ENCODE data around the gene CHST8.

Gene CHST8

GRCh38 chr19:33731881-33732280 lies 110.1 kb downstream of the CHST8 start:
- no peak for DNase-seq
- no peak overlapping the region for H3K4me3 ChIP-seq (ENCODE audit: insufficient read depth, low read depth, low read length, poor library complexity, severe bottlenecking)
- H3K9me3 ChIP-seq (ENCODE audit: control insufficient read depth, low read length) = no peaks in the 10 kb centered on the region
- H3K27me3 ChIP-seq (replicated peaks; ENCODE audit: control insufficient read depth, insufficient read depth, low read length, poor library complexity, severe bottlenecking) = no peaks in the 10 kb centered on the region
- no peak overlapping the region for H3K27ac ChIP-seq (ENCODE audit: insufficient read depth, low read length, poor library complexity, severe bottlenecking)
- H3K4me1 ChIP-seq (ENCODE audit: control insufficient read depth, insufficient read depth, low read length, poor library complexity, severe bottlenecking) = no peaks in the 10 kb centered on the region
- H3K36me3 ChIP-seq (ENCODE audit: control insufficient read depth, insufficient read depth, low read length) = no peaks in the 10 kb centered on the region

GRCh38 chr19:33734913-33735312 lies 113.2 kb downstream of the CHST8 start:
- Histone ChIP-seq H3K27me3 (replicated peaks; ENCODE audit: control insufficient read depth, insufficient read depth, low read length, poor library complexity, severe bottlenecking) (no peaks in the 10 kb centered on the region), H3K27ac (ENCODE audit: insufficient read depth, low read length, poor library complexity, severe bottlenecking) (no peak overlapping the region), H3K9me3 (ENCODE audit: control insufficient read depth, low read length) (no peaks in the 10 kb centered on the region), H3K4me3 (ENCODE audit: insufficient read depth, low read depth, low read length, poor library complexity, severe bottlenecking) (no peak overlapping the region), H3K36me3 (ENCODE audit: control insufficient read depth, insufficient read depth, low read length) (no peaks in the 10 kb centered on the region), H3K4me1 (ENCODE audit: control insufficient read depth, insufficient read depth, low read length, poor library complexity, severe bottlenecking) (no peaks in the 10 kb centered on the region)
- no peak for DNase-seq

- H3K36me3 ChIP-seq (ENCODE audit: control insufficient read depth, insufficient read depth, low read length) = no peaks in the 10 kb centered on the region
- no peaks in the 10 kb centered on the region for H3K9me3 ChIP-seq (ENCODE audit: control insufficient read depth, low read length)
- DNase-seq = no peak
- no peak overlapping the region for H3K27ac ChIP-seq (ENCODE audit: insufficient read depth, low read length, poor library complexity, severe bottlenecking)
- H3K4me3 ChIP-seq (ENCODE audit: insufficient read depth, low read depth, low read length, poor library complexity, severe bottlenecking) = no peak overlapping the region
- H3K4me1 ChIP-seq (ENCODE audit: control insufficient read depth, insufficient read depth, low read length, poor library complexity, severe bottlenecking) = no peaks in the 10 kb centered on the region
- H3K27me3 ChIP-seq (replicated peaks; ENCODE audit: control insufficient read depth, insufficient read depth, low read length, poor library complexity, severe bottlenecking) = no peaks in the 10 kb centered on the region
These were observed 114.4 kb downstream of the CHST8 start for GRCh38 chr19:33736158-33736557.

- H3K4me1 ChIP-seq (ENCODE audit: control insufficient read depth, insufficient read depth, low read length, poor library complexity, severe bottlenecking) = no peaks in the 10 kb centered on the region
- H3K36me3 ChIP-seq (ENCODE audit: control insufficient read depth, insufficient read depth, low read length) = no peaks in the 10 kb centered on the region
- no peaks in the 10 kb centered on the region for H3K27me3 ChIP-seq (replicated peaks; ENCODE audit: control insufficient read depth, insufficient read depth, low read length, poor library complexity, severe bottlenecking)
- H3K27ac ChIP-seq (ENCODE audit: insufficient read depth, low read length, poor library complexity, severe bottlenecking) = no peak overlapping the region
- H3K9me3 ChIP-seq (ENCODE audit: control insufficient read depth, low read length) = no peaks in the 10 kb centered on the region
- H3K4me3 ChIP-seq (ENCODE audit: insufficient read depth, low read depth, low read length, poor library complexity, severe bottlenecking) = no peak overlapping the region
- DNase-seq = no peak
These were observed 115.0 kb downstream of the CHST8 start for GRCh38 chr19:33736787-33737186.

- Histone ChIP-seq H3K4me1 (ENCODE audit: control insufficient read depth, insufficient read depth, low read length, poor library complexity, severe bottlenecking) (no peaks in the 10 kb centered on the region), H3K4me3 (ENCODE audit: insufficient read depth, low read depth, low read length, poor library complexity, severe bottlenecking) (no peak overlapping the region), H3K27ac (ENCODE audit: insufficient read depth, low read length, poor library complexity, severe bottlenecking) (no peak overlapping the region), H3K9me3 (ENCODE audit: control insufficient read depth, low read length) (no peaks in the 10 kb centered on the region), H3K36me3 (ENCODE audit: control insufficient read depth, insufficient read depth, low read length) (no peaks in the 10 kb centered on the region), H3K27me3 (replicated peaks; ENCODE audit: control insufficient read depth, insufficient read depth, low read length, poor library complexity, severe bottlenecking) (no peaks in the 10 kb centered on the region)
- DNase-seq = no peak
These were observed 116.1 kb downstream of the CHST8 start for GRCh38 chr19:33737681-33738371.

GRCh38 chr19:33740811-33741396 lies 119.2 kb downstream of the CHST8 start:
- H3K36me3 ChIP-seq (ENCODE audit: control insufficient read depth, insufficient read depth, low read length) = no peaks in the 10 kb centered on the region
- no peaks in the 10 kb centered on the region for H3K27me3 ChIP-seq (replicated peaks; ENCODE audit: control insufficient read depth, insufficient read depth, low read length, poor library complexity, severe bottlenecking)
- H3K4me1 ChIP-seq (ENCODE audit: control insufficient read depth, insufficient read depth, low read length, poor library complexity, severe bottlenecking) = no peaks in the 10 kb centered on the region
- no peak overlapping the region for H3K27ac ChIP-seq (ENCODE audit: insufficient read depth, low read length, poor library complexity, severe bottlenecking)
- no peak for DNase-seq
- no peaks in the 10 kb centered on the region for H3K9me3 ChIP-seq (ENCODE audit: control insufficient read depth, low read length)
- no peak overlapping the region for H3K4me3 ChIP-seq (ENCODE audit: insufficient read depth, low read depth, low read length, poor library complexity, severe bottlenecking)

GRCh38 chr19:33745297-33745696 lies 123.5 kb downstream of the CHST8 start:
- H3K27ac ChIP-seq (ENCODE audit: insufficient read depth, low read length, poor library complexity, severe bottlenecking) = no peak overlapping the region
- no peaks in the 10 kb centered on the region for H3K9me3 ChIP-seq (ENCODE audit: control insufficient read depth, low read length)
- H3K36me3 ChIP-seq (ENCODE audit: control insufficient read depth, insufficient read depth, low read length) = no peaks in the 10 kb centered on the region
- no peak for DNase-seq
- no peaks in the 10 kb centered on the region for H3K4me1 ChIP-seq (ENCODE audit: control insufficient read depth, insufficient read depth, low read length, poor library complexity, severe bottlenecking)
- H3K4me3 ChIP-seq (ENCODE audit: insufficient read depth, low read depth, low read length, poor library complexity, severe bottlenecking) = no peak overlapping the region
- H3K27me3 ChIP-seq (replicated peaks; ENCODE audit: control insufficient read depth, insufficient read depth, low read length, poor library complexity, severe bottlenecking) = no peaks in the 10 kb centered on the region

GRCh38 chr19:33746159-33746558 lies 124.4 kb downstream of the CHST8 start:
- Histone ChIP-seq H3K9me3 (ENCODE audit: control insufficient read depth, low read length) (no peaks in the 10 kb centered on the region), H3K4me1 (ENCODE audit: control insufficient read depth, insufficient read depth, low read length, poor library complexity, severe bottlenecking) (no peaks in the 10 kb centered on the region), H3K27me3 (replicated peaks; ENCODE audit: control insufficient read depth, insufficient read depth, low read length, poor library complexity, severe bottlenecking) (no peaks in the 10 kb centered on the region), H3K36me3 (ENCODE audit: control insufficient read depth, insufficient read depth, low read length) (no peaks in the 10 kb centered on the region), H3K27ac (ENCODE audit: insufficient read depth, low read length, poor library complexity, severe bottlenecking) (no peak overlapping the region), H3K4me3 (ENCODE audit: insufficient read depth, low read depth, low read length, poor library complexity, severe bottlenecking) (no peak overlapping the region)
- no peak for DNase-seq

- Histone ChIP-seq H3K4me3 (ENCODE audit: insufficient read depth, low read depth, low read length, poor library complexity, severe bottlenecking) (no peak overlapping the region), H3K9me3 (ENCODE audit: control insufficient read depth, low read length) (no peaks in the 10 kb centered on the region), H3K27ac (ENCODE audit: insufficient read depth, low read length, poor library complexity, severe bottlenecking) (no peak overlapping the region), H3K36me3 (ENCODE audit: control insufficient read depth, insufficient read depth, low read length) (no peaks in the 10 kb centered on the region), H3K4me1 (ENCODE audit: control insufficient read depth, insufficient read depth, low read length, poor library complexity, severe bottlenecking) (no peaks in the 10 kb centered on the region), H3K27me3 (replicated peaks; ENCODE audit: control insufficient read depth, insufficient read depth, low read length, poor library complexity, severe bottlenecking) (no peaks in the 10 kb centered on the region)
- no peak for DNase-seq
These were observed 125.5 kb downstream of the CHST8 start for GRCh38 chr19:33747273-33747672.

- H3K27me3 ChIP-seq (replicated peaks; ENCODE audit: control insufficient read depth, insufficient read depth, low read length, poor library complexity, severe bottlenecking) = no peaks in the 10 kb centered on the region
- H3K9me3 ChIP-seq (ENCODE audit: control insufficient read depth, low read length) = no peaks in the 10 kb centered on the region
- H3K4me3 ChIP-seq (ENCODE audit: insufficient read depth, low read depth, low read length, poor library complexity, severe bottlenecking) = no peak overlapping the region
- no peak overlapping the region for H3K27ac ChIP-seq (ENCODE audit: insufficient read depth, low read length, poor library complexity, severe bottlenecking)
- H3K4me1 ChIP-seq (ENCODE audit: control insufficient read depth, insufficient read depth, low read length, poor library complexity, severe bottlenecking) = no peaks in the 10 kb centered on the region
- no peaks in the 10 kb centered on the region for H3K36me3 ChIP-seq (ENCODE audit: control insufficient read depth, insufficient read depth, low read length)
- DNase-seq = no peak
These were observed 126.5 kb downstream of the CHST8 start for GRCh38 chr19:33748231-33748630.
